PFSK-1 (cell line): ENCODE measurements around the gene FAM83E.

ENCODE experiments used
- FOXP2 ChIP-seq: optimal IDR thresholded peaks from 2 replicates; pipeline ENCODE3; 2011; ENCODE audit warnings: borderline replicate concordance, control low read depth, inconsistent platforms; ENCODE audit not compliant: insufficient read depth; ENCODE audit errors: extremely low read length, extremely low read depth
- POLR2AphosphoS5 ChIP-seq: IDR thresholded peaks from 2 replicates; pipeline ENCODE4 v1.6.1; 2012; ENCODE audit warnings: low read depth, mild to moderate bottlenecking, control low read depth, low read length, moderate library complexity
- TF ChIP-seq, protein P1 (sequence below), 2 experiments: IDR thresholded peaks; 2 replicates each; pipeline versions ENCODE4 v1.6.1 to v1.8.0; 2011 to 2012; ENCODE audit warnings: low read depth in 2 of 2, low read length in 2 of 2, control low read depth in 1 of 2, inconsistent platforms in 1 of 2, mild to moderate bottlenecking in 1 of 2, moderate library complexity in 1 of 2; ENCODE audit not compliant: insufficient read depth in 1 of 2

- no peak for TF ChIP-seq POLR2AphosphoS5
- TF ChIP-seq, protein P1, sequence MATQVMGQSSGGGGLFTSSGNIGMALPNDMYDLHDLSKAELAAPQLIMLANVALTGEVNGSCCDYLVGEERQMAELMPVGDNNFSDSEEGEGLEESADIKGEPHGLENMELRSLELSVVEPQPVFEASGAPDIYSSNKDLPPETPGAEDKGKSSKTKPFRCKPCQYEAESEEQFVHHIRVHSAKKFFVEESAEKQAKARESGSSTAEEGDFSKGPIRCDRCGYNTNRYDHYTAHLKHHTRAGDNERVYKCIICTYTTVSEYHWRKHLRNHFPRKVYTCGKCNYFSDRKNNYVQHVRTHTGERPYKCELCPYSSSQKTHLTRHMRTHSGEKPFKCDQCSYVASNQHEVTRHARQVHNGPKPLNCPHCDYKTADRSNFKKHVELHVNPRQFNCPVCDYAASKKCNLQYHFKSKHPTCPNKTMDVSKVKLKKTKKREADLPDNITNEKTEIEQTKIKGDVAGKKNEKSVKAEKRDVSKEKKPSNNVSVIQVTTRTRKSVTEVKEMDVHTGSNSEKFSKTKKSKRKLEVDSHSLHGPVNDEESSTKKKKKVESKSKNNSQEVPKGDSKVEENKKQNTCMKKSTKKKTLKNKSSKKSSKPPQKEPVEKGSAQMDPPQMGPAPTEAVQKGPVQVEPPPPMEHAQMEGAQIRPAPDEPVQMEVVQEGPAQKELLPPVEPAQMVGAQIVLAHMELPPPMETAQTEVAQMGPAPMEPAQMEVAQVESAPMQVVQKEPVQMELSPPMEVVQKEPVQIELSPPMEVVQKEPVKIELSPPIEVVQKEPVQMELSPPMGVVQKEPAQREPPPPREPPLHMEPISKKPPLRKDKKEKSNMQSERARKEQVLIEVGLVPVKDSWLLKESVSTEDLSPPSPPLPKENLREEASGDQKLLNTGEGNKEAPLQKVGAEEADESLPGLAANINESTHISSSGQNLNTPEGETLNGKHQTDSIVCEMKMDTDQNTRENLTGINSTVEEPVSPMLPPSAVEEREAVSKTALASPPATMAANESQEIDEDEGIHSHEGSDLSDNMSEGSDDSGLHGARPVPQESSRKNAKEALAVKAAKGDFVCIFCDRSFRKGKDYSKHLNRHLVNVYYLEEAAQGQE (IDR thresholded peaks at IDR 0.05; ENCODE audit: insufficient read depth in 1 of 2, low read depth in 2 of 2, low read length in 2 of 2): no peak
- TF ChIP-seq FOXP2: no peak
These were observed 11.0 kb upstream of the FAM83E start for GRCh38 chr19:48625891-48626327.
